Esophagus squamous epithelium (tissue), 5 donors: ENCODE data around the gene OTOA. TPM values are rescaled to one million over a fixed set of nuclear protein-coding genes. Genes with fewer than 3 reads are reported as not detected.
A peak's percentile ranks its signal among the peaks of the same experiment; 100 is the strongest.
"Not testable (repeated sequence)": the region's sequence is repeated elsewhere in the genome, so short reads cannot be mapped to it uniquely, and the experiment has no call there.

Source experiments
- DNase-seq: peaks from one replicate; lab custom pipeline; 2025; lab: John Stamatoyannopoulos, UW
- H3K27ac ChIP-seq, 4 donors: fragments of 200-600 bp; sonication (generic); one replicate each; pipeline ENCODE4 v1.5.1; 2016 to 2019; ENCODE audit warnings: mild to moderate bottlenecking in 1 of 4
- H3K27me3 ChIP-seq, 4 donors: fragments of 200-600 bp; sonication (generic); 1 replicate in 3 of 4; 2 replicates in 1 of 4; pipeline versions ENCODE4 v1.5.1 to v1.6.0; 2017 to 2021; ENCODE audit warnings: antibody characterized with exemption in 1 of 4
- H3K36me3 ChIP-seq, 3 donors: fragments of 200-600 bp; sonication (generic); one replicate each; pipeline ENCODE4 v1.5.1; 2016 to 2019
- H3K4me1 ChIP-seq, 3 donors: fragments of 200-600 bp; sonication (generic); one replicate each; pipeline ENCODE4 v1.5.1; 2017 to 2019
- H3K4me3 ChIP-seq, 4 donors: fragments of 200-600 bp; sonication (generic); 1 replicate in 3 of 4; 2 replicates in 1 of 4; pipeline ENCODE4 v1.5.1; 2016 to 2019; ENCODE audit warnings: mild to moderate bottlenecking in 2 of 4, moderate library complexity in 1 of 4
- H3K9me3 ChIP-seq, 3 donors: fragments of 200-600 bp; sonication (generic); one replicate each; pipeline ENCODE4 v1.5.1; 2016 to 2019
- WGBS, 2 donors: methylation state at CpG; one replicate each; pipeline ENCODE4 v1.1.5; 2018; 5-methylcytosine and 5-hydroxymethylcytosine counted together
- intact Hi-C: fragments of 100-400 bp; cut with DNase I; formaldehyde crosslinking; loops from one replicate; pipeline ENCODE4 v1.15.0; 2022
- total RNA-seq, 4 donors: library from RNA; depleted of rRNA; stranded (reverse); fragments of >200 nt; gene quantifications; one replicate each; pipeline ENCODE4 v1.1.0, GENCODE V29; 2016
- TF ChIP-seq, protein P1 (sequence below), 6 experiments: fragments of 450-650 bp in 4 of 6; fragments of 200-600 bp in 2 of 6; sonication (generic) in 2 of 6; IDR thresholded peaks; one replicate each; pipeline ENCODE4 v1.5.1; 2016 to 2019; ENCODE audit warnings: antibody characterized with exemption in 6 of 6, mild to moderate bottlenecking in 4 of 6, moderate library complexity in 4 of 6
- donor health status: DM: yes; HTN: yes; CAD: no.

OTOA gene
- total RNA-seq, 4 donors from 2014 or later: 0.11 to 0.38 TPM; not detected in 2

GRCh38 chr16:21769284-21769683 is 105.5 kb downstream of the OTOA start:
- H3K4me1 ChIP-seq, DNase-seq, H3K4me3 ChIP-seq, H3K9me3 ChIP-seq, intact Hi-C loops, H3K27me3 ChIP-seq, H3K27ac ChIP-seq, H3K36me3 ChIP-seq: not testable (repeated sequence)
- 45 to 46% methylated on average over 2 of the region's 2 CpGs for WGBS, 2 donors

DNA sequence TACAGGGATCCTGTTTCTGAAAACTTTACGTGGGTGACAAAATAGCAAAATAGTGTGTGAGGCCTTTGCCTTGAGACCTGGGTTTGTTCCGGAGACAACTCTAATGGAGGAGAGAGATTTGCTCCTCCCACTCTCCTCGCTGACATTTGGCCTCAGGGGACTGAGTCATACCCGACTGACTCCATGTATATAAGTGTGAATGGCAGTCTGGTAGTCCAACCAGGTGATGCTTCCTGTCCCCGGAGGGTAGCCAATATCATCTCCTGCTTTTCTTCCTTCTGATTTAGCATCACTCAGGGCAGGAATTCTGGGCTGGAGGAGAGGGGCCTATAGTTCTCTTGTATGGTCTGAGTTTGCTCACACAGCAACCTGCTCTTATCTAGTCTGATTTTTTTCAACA is 106.8 kb downstream of the OTOA start:
- H3K4me1 ChIP-seq, intact Hi-C loops, H3K27ac ChIP-seq, DNase-seq, H3K4me3 ChIP-seq, H3K36me3 ChIP-seq, H3K9me3 ChIP-seq, H3K27me3 ChIP-seq: not testable (repeated sequence)
- no CpG with 5 or more reads among the region's 5 CpGs for WGBS, 2 donors

DNA sequence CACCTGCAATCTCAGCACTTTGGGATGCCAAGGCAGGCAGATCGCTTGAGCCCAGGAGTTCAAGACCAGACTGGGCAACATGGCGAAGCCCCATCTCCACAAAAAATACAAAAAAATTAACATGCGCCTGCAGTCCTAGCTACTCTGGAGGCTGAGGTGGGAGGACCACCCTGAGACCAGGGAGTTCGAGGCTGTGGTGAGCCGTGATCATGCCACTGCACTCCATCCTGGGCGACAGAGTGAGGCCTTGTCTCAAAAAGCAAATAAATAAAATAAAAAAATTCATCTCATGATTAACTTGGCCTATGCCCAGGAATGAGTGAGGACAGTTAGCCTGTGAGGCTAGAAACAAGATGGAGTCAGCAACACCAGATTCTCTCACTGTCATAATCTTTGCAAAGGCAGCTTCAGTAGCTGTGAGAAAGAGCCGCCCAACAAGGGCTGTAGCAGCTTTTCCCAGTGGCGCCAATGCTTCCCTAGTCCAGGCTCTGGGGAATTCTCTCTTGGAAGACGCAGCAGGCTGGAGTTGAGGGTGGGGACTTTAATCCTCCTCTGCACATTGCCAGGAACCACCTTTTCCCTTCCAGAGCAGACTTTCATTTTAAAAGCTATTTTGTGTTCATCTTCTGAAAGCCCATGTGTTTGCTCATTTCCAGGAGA is 108.9 kb downstream of the OTOA start:
- H3K27ac ChIP-seq, H3K27me3 ChIP-seq, H3K4me3 ChIP-seq, H3K9me3 ChIP-seq, H3K4me1 ChIP-seq, DNase-seq, intact Hi-C loops, H3K36me3 ChIP-seq: not testable (repeated sequence)
- 70 to 75% methylated on average over 8 to 9 of the region's 9 CpGs for WGBS, 2 donors

DNA sequence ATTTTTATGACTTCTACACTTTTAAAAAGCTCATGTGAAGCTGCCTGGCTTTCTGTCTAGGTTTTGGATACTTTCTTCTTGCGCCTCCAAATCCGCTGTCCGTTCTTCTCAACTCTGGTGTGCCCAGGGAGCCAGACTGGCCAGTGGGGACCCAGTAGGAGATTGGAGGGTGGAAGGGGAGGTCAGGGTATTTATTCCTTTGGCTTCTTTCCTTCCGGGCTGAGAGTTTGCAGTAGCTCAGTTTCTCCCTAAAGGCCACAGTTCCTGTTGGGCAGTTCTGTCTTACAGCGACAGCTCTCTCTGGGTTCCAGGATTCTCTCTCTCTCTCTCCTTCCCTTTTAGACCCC is 109.4 kb downstream of the OTOA start:
- H3K36me3 ChIP-seq, H3K27ac ChIP-seq, intact Hi-C loops, H3K27me3 ChIP-seq, H3K9me3 ChIP-seq, DNase-seq, H3K4me3 ChIP-seq, H3K4me1 ChIP-seq: not testable (repeated sequence)
- 78 to 89% methylated on average over 5 of the region's 5 CpGs for WGBS, 2 donors

- H3K4me1 ChIP-seq, intact Hi-C loops, H3K4me3 ChIP-seq, H3K27ac ChIP-seq, H3K27me3 ChIP-seq, DNase-seq, H3K36me3 ChIP-seq, H3K9me3 ChIP-seq: not testable (repeated sequence)
- no CpG with 5 or more reads among the region's 5 CpGs for WGBS, 2 donors
Observed at GRCh38 chr16:21780525-21780924, 116.8 kb downstream of the OTOA start.

- H3K27me3 ChIP-seq, H3K36me3 ChIP-seq, intact Hi-C loops, H3K4me1 ChIP-seq, H3K4me3 ChIP-seq, H3K27ac ChIP-seq, DNase-seq, H3K9me3 ChIP-seq: not testable (repeated sequence)
- WGBS, 2 donors: no CpG with 5 or more reads among the region's 1 CpG
Observed at GRCh38 chr16:21790506-21790905, 126.7 kb downstream of the OTOA start.

DNA sequence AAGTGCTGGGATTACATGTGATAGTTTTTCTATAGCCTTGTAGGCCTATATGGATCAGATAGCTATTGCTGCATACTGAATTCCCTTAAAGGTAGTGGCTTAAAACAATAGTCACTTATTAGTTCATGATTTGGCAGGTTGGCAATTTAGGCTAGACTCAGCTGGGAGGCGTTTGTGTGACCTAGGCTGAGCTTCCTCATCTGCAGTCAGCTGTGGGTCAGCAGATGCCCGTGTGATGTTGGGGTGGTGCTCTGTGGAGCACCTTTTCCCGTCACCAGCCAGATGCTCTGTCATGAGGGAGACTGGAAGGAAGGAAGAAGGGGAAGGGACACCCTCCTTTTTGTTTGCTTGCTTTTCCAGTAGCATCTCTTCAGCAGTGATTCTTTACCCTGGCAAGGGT is 129.5 kb downstream of the OTOA start:
- intact Hi-C loops, H3K36me3 ChIP-seq: not testable (repeated sequence)
- 80% methylated on average over 1 of the region's 3 CpGs; no CpG with 5 or more reads in 1 of the 2 donors for WGBS, 2 donors

GRCh38 chr16:21798601-21799000 is 134.8 kb downstream of the OTOA start:
- H3K9me3 ChIP-seq, H3K36me3 ChIP-seq, H3K27me3 ChIP-seq, DNase-seq, intact Hi-C loops, H3K27ac ChIP-seq, H3K4me1 ChIP-seq, H3K4me3 ChIP-seq: not testable (repeated sequence)
- no CpG with 5 or more reads among the region's 3 CpGs for WGBS, 2 donors

More for the DNA sequence above, 129.5 kb downstream of the OTOA start:
- H3K4me3 ChIP-seq, H3K4me1 ChIP-seq, H3K27ac ChIP-seq, DNase-seq, H3K9me3 ChIP-seq, H3K27me3 ChIP-seq: not testable (repeated sequence)

DNA sequence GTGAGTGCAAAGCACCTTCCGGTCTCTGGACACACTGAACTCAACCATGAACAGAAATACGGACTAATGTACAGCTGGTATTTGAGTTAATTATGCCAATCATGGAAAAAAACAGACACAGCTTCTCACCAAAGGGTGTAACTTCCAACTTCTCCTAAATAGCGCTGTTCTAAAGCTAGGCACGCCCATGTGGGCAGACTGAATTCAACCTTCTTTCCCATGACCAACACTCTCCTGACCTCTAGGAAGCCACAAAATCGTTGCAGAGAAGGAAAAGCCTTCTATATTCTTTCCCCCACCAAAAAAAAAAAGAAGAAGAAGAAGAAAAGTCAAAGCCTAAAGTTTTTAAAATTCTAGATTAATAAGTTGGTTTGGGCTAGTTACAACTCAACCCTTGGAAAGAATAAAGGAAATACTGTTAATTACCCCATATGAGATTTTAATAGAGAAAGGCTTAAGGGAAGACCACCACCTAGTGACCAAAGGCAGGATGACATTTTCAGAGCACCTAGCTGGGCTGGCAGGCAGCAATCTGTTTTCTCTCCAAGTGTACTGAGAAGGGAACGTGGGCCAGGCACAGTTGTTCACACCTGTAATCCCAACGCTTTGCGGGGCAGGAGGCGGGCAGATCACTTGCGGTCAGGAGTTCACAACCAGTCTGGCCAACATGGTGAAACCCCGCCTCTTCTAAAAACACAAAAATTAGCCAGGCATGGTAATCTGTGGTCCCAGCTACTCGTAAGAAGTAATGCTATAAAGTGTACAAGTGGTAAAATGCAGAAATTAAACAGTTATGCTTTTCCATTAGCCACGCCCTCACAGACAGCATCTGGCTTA is 138.0 kb downstream of the OTOA start:
- H3K27ac ChIP-seq, intact Hi-C loops, DNase-seq, H3K9me3 ChIP-seq, H3K27me3 ChIP-seq, H3K4me1 ChIP-seq, H3K4me3 ChIP-seq, H3K36me3 ChIP-seq: not testable (repeated sequence)
- 42 to 50% methylated on average over 8 to 10 of the region's 13 CpGs for WGBS, 2 donors
- TF ChIP-seq, protein P1, sequence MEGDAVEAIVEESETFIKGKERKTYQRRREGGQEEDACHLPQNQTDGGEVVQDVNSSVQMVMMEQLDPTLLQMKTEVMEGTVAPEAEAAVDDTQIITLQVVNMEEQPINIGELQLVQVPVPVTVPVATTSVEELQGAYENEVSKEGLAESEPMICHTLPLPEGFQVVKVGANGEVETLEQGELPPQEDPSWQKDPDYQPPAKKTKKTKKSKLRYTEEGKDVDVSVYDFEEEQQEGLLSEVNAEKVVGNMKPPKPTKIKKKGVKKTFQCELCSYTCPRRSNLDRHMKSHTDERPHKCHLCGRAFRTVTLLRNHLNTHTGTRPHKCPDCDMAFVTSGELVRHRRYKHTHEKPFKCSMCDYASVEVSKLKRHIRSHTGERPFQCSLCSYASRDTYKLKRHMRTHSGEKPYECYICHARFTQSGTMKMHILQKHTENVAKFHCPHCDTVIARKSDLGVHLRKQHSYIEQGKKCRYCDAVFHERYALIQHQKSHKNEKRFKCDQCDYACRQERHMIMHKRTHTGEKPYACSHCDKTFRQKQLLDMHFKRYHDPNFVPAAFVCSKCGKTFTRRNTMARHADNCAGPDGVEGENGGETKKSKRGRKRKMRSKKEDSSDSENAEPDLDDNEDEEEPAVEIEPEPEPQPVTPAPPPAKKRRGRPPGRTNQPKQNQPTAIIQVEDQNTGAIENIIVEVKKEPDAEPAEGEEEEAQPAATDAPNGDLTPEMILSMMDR (IDR thresholded peaks at IDR 0.05): peak in 5 of 6 experiments; percentile 32 to 56 (median 35)

- H3K27ac ChIP-seq, H3K4me1 ChIP-seq, H3K27me3 ChIP-seq, H3K4me3 ChIP-seq, intact Hi-C loops, H3K36me3 ChIP-seq, DNase-seq, H3K9me3 ChIP-seq: not testable (repeated sequence)
- WGBS, 2 donors: 38 to 44% methylated on average over 2 of the region's 2 CpGs
Observed at GRCh38 chr16:21802375-21802663, 138.6 kb downstream of the OTOA start.
